Measurements from ENCODE around the gene CLRN2. TPM values are rescaled to one million over a fixed set of nuclear protein-coding genes. Genes with fewer than 3 reads are reported as not detected.
"Not testable (repeated sequence)": the region's sequence is repeated elsewhere in the genome, so short reads cannot be mapped to it uniquely, and the experiment has no call there.

CLRN2 gene
- total RNA-seq, 1 experiment from 2014 or later, result not detected

DNA sequence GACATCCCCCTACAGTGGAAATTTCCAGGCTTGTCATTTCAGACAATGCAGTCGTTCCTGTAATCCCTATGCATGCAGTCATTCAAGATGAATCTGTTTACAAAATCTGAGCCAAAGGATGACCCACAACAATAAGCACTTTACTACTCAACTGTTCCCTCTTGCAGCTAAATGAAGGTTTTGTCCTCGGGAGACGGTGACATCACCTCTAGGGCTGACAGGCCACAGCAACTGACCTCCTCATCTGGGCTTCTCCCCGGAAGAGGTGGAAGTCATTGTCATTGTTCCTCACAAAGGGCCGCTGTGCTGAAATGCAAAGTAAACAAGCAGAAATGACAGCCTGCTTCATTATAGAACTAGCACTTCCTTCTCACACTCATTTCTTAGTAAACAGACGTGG, 29.2 kb downstream of the CLRN2 start:
- peak; percentile 42 for DNase-seq (ENCODE audit: extremely low read depth, low read depth)

DNA sequence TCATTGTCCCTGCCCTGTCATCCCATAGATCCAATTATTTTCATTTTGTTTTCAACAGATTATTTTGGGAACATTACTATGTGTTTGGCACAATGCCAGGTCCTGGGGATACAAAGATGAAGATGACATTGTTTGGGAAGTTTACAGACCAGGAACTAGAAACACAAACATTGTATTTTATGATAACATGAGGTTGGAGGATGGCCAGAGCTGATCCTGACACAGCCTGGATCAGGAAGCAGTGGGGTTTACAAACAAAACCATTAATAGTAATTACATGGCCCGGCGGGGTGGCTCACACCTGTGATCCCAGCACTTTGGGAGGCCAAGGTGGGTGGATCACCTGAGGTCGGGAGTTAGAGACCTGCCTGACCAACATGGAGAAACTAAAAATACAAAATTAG, 29.9 kb downstream of the CLRN2 start:
- DNase-seq (ENCODE audit: extremely low read depth, low read depth), result no peak

DNA sequence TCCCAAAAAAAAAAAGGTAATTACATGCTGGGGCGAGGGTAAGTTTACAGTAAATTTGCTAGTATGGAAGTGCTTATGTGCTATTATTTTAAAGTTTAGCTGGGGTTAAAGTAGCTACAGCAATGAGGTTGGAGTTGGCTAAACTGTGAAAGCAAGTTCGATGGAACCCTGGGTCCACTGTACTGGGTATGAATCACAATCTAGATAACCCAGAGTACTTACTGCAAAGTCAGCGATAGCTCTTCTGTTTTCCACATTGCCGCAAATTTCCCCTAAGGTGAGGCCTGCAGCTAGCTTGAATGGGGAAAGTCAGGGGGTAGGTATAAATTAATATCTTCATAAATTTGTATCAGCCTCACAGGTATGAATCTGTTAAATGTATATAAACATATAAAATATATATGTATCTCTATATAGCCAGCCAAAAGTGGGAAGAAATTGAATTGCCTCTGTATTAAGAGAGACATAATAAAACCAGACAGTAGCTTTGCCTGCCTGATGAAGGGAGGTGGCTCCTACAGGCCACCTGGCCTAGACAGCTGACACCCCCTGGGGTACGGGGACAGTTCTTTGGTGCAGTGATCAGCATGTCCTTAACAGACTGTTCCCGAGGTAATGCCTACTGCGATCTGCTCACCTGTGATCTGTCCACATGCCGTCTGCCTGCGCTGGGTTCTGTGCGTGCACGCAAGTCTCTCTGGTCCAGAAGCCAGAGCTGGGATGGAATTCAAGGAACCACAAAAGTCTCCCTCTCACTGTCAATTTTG, 30.6 kb downstream of the CLRN2 start:
- no peak for DNase-seq (ENCODE audit: extremely low read depth, low read depth)

DNA sequence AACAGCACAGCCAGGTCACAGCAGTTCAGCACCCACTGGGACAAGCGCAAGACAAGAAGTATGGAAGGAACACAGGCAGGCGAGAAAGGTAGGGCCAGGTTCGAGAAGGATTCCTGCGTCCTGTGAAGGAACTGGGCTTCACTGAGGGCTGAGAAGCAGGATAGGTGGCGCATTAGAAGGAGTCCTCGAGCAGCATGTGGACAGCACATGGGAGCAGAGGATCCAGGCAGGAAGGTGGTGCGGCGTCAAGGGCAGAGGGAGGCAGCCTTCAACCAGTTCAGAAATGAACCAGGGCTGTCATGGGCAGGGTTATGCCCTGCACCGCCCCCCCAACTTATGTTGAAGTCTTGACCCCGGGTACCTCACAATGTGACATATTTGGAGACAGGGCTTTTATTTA, 31.3 kb downstream of the CLRN2 start:
- no peak for DNase-seq (ENCODE audit: extremely low read depth, low read depth)

DNA sequence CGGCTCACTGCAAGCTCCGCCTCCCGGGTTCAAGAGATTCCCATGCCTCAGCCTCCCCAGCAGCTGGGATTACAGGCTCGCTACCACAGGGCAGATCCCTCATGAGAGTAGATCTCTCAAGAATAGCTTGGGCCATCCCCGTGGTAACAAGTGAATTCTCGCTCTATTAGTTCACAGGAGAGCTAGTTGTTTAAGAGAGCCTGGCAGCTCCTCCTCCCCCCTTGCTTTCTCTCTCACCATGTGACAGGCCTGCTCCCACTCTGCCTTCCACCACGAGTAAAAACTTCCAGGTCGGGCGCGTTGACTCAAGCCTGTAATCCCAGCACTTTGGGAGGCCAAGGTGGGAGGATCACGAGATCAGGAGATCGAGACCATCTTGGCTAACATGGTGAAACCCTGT, 31.7 kb downstream of the CLRN2 start:
- DNase-seq (ENCODE audit: extremely low read depth, low read depth), result no peak

DNA sequence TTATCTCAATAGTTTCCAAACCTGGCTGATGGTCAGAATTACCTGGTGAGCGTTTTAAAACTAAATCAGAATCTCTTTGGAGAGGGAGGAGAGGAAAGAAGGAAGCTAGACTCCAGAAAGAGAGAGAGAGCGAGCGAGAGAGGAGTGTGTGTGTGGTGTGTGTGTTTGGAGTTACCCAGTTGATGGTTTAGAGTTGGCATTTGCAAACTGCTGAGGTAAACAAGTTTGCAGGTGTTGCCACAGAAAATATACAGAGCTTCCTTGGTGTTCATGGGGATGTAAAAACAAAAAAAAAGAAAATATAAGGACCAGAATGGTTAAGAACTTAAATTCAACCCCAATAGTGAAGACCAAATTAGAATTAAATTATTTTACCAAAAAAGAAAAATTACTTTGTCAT, 35.6 kb downstream of the CLRN2 start:
- no peak for DNase-seq (ENCODE audit: extremely low read depth, low read depth)

DNA sequence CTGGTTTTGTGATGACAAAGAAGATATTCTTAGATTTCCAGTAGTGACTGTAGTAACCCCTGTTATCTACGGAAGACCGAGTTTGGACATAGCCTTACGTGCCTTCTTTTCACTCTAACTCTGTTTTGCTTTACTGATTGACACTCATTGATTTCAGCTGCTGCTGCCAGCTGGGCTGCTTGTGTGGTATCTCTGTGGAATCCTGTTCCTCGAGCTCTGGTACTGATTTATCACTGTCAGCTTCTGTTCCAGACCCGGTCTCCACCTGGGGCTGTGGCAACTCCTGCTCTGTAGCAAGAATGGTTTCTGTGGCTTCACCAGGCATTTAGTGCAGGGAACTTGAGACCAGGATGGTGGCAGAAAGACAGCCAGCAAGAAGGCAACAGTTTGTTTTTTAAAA, 37.5 kb downstream of the CLRN2 start:
- no peak for DNase-seq (ENCODE audit: extremely low read depth, low read depth)

DNA sequence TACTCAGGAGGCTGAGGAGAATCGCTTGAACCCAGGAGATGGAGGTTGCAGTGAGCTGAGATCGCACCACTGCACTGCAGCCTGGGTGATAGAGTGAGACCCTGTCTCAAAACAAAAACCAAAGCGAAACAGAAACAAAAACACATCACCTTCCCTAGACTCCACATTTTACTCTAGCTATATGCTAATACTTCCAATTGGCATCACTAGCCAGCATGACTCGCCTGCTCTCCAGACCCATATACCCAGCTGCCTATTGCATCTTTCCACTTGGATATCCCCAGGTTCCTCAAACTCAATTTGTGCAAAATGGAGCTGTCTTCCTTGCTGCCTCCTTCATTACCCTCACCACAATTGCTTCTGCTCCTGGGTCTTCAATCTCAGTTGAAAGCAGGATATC, 39.6 kb downstream of the CLRN2 start:
- DNase-seq (ENCODE audit: extremely low read depth, low read depth), result no peak

DNA sequence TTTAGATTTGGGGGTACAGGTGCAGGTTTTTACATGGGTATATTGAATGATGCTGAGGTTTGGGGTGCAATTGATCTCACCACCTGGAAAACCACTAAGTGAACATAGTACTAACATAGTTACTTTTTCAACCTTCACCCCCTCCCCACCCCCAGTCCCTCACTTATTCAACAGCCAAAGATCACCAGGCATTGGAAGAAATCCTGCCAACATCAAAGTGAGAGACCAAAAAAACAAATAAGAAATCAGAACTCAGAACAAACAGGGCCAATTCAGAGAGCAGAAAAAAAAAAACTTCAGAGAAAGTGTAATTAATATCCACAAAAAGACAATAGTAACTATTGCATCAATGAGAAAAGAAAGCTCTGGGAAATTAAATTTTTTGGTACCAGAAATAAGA, 41.5 kb downstream of the CLRN2 start:
- DNase-seq (ENCODE audit: extremely low read depth, low read depth), result no peak

DNA sequence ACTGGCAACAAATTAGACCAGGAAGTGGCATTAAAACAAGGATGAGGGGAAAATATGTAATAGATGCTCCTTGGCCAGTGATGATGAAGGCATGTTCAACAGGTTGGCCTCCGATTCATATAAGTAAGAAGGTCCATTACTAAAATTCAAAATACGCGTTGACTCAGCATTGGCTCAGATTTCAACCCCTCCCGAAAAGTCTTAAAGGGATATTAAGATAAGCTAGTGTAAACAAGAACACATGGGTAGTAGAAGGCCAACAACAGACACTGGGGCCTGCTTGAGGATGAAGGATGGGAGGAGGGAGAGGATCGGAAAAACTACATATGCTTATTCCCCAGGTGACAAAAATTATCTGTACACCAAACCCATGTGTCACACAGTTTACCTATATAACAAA, 42.9 kb downstream of the CLRN2 start:
- no peak for DNase-seq (ENCODE audit: extremely low read depth, low read depth)

DNA sequence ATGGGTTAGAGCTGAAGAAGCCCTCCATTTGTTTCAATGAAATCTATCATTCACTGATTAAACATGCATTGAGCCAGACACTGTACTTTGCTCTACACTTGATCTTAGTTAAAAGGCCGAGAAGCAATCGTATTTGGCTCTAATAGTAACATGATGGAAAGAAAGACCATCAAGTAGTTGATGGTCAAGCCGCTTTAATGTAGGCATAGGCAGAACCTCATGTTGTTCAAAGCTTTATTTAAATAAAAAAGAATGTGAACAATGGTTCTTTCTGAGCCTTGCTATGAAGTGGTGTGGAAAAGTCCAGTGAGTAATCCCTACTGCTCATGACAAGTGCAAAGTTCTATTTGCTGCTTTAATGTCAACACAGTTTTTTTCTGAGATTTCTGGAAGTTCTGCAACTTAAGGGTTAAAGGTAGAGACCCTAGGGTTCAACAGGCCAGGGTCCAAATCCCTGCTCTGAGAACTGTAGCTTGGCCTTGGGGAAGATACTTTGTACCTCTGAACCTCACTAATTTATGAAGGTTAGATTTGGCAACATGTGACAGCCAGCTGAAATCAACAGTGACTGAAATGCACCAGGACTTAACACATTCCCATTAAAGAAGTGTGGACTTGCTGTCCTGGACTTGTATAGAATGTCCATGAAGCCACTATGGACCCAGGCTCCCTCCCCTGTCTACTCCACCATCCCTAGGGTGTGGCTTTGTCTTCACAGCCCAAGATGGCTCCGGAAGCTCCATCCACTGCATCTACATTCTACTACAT, 44.2 kb downstream of the CLRN2 start:
- DNase-seq (ENCODE audit: extremely low read depth, low read depth), result no peak

DNA sequence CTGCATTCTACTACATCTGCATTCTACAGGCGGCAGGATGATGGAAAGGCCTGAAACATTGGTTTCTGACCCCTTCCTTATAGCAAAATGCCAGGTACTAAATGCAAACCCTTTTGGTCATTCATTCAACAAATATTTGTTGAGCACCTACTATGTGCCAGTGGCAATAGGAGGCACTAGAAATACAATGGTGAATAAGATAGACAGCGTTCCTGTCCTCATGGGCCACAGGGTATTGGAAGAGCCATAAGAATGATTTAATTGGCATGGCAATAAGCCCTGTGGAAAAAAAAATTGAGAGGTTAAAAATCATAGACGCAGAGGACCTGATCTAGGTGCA, 44.7 kb downstream of the CLRN2 start:
- DNase-seq (ENCODE audit: extremely low read depth, low read depth), result no peak

DNA sequence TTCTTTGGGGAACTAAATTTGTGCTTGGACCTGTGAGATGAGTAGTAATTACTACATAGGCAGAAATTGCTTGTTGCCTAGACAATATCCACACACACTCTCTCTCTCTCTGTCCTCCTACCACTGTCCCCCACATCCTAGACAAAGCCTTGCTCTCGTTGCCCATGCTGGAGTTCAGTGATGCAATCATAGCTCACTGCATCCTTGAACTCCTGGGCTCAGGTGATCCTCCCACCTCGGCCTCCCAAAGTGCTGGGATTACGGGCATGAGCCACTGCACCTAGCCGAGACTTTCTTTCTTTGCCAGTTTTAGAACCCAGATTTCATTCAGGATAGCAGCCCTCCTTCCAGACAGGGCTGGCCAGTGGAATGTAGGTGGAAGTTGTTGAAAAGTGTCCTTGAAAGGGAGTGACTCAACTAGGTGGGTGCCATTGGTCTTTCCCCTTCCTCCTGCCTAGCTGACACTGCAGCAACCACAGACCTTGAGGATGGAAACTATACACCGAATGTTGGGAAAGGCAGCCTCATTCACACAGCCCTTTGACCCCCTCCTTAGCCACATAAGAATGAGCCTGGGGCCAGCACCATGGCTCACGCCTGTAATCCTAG, 45.2 kb downstream of the CLRN2 start:
- DNase-seq (ENCODE audit: extremely low read depth, low read depth), result no peak

DNA sequence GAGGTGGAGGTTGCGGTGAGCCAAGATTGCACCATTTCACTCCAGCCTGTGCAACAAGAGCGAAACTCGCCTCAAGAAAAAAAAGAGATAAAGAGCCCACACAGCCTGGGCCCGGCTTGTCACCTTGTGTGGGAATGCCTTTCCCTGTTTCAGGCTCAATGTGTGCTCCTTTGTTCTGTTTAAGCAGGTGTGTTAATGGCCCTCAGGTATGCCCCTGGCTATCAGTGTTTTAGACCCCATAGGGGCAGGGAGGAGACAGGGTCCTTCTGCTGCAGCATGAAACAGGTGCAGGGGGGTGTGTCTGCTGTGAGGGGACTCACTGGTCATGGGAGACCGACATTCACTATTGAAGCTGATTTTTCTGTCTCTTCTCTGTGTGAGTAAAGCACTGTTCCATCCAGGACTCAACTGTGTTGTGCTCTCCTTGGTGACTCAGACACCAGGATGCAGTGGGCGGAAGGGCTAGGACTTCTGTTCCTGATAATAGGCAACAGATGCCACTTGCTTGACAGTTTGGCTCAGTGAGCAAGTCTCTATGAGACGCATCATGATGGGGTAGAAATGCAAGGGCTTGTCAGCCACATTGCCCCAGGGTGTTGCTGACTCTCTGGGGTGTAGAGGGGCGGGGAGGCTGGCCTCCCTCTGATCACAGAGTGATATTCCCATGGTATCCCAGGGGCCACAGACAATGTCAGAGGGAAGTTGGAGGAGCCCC, 46.4 kb downstream of the CLRN2 start:
- no peak for DNase-seq (ENCODE audit: extremely low read depth, low read depth)

DNA sequence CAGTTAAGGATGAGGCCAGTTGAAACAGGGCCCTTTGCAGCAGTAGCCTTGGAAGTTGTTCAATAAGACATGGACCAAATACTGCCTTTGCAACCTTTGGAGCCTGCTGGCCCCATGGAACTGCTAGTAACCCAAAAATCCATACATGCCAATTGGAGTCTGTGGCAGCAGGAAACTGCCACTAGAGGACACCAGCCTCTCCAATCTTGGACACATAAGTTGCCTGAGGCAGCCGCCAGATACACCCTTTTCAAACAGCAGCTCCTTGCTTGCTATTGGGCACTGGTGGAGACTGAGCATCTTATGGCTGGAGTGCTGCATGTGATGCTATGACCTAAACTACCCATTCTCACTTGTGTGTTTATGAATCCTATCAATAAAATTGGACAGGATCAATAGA, 47.2 kb downstream of the CLRN2 start:
- DNase-seq (ENCODE audit: extremely low read depth, low read depth), result no peak

DNA sequence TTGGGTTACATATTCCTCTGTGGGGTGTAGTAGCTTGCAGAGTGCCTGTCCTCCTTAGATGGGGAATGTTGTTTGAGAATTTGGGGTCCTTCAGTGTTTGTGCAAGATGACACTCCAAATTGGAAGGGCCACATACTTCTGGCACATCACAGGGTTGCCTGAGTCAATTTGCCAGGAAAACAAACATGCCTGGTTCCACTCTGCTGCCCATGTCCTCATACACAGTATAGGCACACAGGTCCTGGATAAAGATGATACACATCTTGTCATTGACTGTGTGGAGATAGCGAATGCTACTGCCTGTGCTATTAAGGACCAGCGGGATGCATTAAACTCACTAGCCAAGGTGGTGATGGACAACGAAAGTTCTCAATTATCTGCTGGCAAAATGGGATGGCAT, 50.9 kb downstream of the CLRN2 start:
- no peak for DNase-seq (ENCODE audit: extremely low read depth, low read depth)

DNA sequence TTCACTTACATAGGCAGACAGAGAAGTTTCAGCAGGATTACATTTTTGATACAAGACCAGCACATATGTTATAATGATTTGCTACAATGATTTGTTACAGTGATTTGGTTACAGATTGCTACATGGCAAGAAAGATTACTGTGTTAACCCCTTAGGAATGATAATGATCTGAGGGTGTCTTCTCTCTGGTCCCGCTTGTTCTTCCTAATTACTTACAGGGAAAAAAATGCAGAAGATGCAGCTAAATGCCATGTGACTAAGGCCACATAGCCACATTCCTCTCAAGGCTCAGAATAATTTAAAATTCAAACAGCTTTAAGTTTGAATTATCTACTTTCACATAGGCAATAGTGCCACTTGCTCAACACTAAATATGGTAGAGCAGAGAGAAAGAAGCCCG, 52.3 kb downstream of the CLRN2 start:
- DNase-seq (ENCODE audit: extremely low read depth, low read depth), result no peak

DNA sequence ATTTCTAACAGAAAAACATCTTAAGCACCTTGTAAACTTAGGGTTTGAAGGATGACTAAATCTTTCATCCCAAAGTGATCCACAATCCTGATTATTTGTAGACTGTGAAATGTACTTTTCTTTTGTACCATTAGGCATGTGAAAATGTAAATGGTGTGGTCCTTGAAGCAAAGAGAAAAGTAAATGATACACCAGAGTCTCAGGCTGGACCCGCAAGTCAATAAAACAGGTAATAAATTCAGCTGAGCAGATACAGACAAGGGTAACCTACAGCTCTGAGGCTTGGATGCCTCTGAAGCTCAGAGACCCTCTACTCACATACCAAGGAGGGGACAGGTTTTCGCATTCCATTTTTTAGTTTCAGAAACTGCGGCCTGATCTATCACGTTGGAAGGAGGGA, 59.2 kb downstream of the CLRN2 start:
- no peak for DNase-seq (ENCODE audit: extremely low read depth, low read depth)

DNA sequence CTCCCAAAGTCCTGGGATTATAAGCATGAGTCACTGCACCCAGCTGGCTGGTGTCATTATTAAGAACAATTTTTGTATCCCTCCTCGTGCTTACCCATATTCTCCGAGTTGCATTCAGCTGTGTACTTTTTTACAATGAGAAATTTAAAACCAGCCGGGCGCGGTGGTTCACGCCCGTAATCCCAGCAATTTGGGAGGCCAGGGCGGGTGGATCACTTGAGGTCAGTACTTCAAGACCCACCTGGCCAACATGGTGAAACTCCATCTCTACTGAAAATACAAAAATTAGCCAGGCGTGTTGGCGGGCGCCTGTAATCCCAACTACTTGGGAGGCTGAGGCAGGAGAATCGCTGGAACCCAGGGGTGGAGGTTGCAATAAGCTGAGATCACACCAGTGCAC, 60.2 kb downstream of the CLRN2 start:
- DNase-seq (ENCODE audit: extremely low read depth, low read depth), result not testable (repeated sequence)

Data from NCI-H460 (cell line).